SK-N-SH (cell line): ENCODE results near the gene CASP7. TPM values are rescaled to one million over a fixed set of nuclear protein-coding genes. Genes with fewer than 3 reads are reported as not detected.

Experiments
- CTCF ChIA-PET: fragments of 300-600, 350-600 bp; formaldehyde crosslinking; extraction: SDS; loops from one replicate; lab custom pipeline; 2021; lab: Yijun Ruan, JAX
- POLR2A ChIA-PET: fragments of 350-600 bp; sonication (Branson Sonifier 250); formaldehyde crosslinking; extraction: SDS; loops from one replicate; lab custom pipeline; 2020; ENCODE audit warnings: antibody characterized with exemption, inconsistent platforms; lab: Yijun Ruan, JAX
- DNase-seq: peaks from one replicate; pipeline ENCODE4 v3.0.0; 2012
- H2AFZ ChIP-seq: fragments of 200-600 bp; sonication (generic); 2 replicates; pipeline ENCODE4 v1.8.1; 2016; ENCODE audit warnings: antibody characterized with exemption, mild to moderate bottlenecking, low read depth
- H3F3A ChIP-seq: fragments of 200-600 bp; sonication (generic); replicated peaks from 2 replicates; pipeline ENCODE3; 2016; ENCODE audit warnings: antibody characterized with exemption, mild to moderate bottlenecking; ENCODE audit not compliant: insufficient read depth
- H3K27ac ChIP-seq, 2 experiments: fragments of 200-500 bp in 1 of 2; fragments of 200-600 bp in 1 of 2; sonication (Bioruptor generic) in 1 of 2; sonication (generic), shearing (Covaris generic) in 1 of 2; 2 replicates each; pipeline versions ENCODE4 v1.5.1 to v1.6.1; 2014 to 2016; ENCODE audit warnings: low read depth in 2 of 2, inconsistent platforms in 1 of 2, low read length in 1 of 2, mild to moderate bottlenecking in 1 of 2, mixed read lengths in 1 of 2
- H3K27me3 ChIP-seq: fragments of 200-600 bp; sonication (generic), shearing (Covaris generic); 2 replicates; pipeline ENCODE4 v1.6.1; 2016; ENCODE audit warnings: mixed run types; ENCODE audit not compliant: insufficient read depth
- H3K36me3 ChIP-seq, 2 experiments: fragments of 200-500 bp in 1 of 2; fragments of 200-600 bp in 1 of 2; sonication (Bioruptor generic) in 1 of 2; sonication (generic) in 1 of 2; replicated peaks in 1 of 2; 2 replicates each; pipeline versions ENCODE3 to v1.5.1; 2014 to 2016; ENCODE audit warnings: low read length in 1 of 2, mild to moderate bottlenecking in 1 of 2; ENCODE audit not compliant: insufficient read depth in 2 of 2, control insufficient read depth in 1 of 2
- H3K4me1 ChIP-seq, 2 experiments: fragments of 200-500 bp in 1 of 2; fragments of 200-600 bp in 1 of 2; sonication (Bioruptor generic) in 1 of 2; sonication (generic), shearing (Covaris generic) in 1 of 2; 2 replicates each; pipeline versions ENCODE4 v1.5.1 to v1.6.1; 2014 to 2016; ENCODE audit warnings: low read depth in 1 of 2, low read length in 1 of 2, mixed run types in 1 of 2; ENCODE audit not compliant: insufficient read depth in 2 of 2, control insufficient read depth in 1 of 2
- H3K4me2 ChIP-seq: fragments of 200-600 bp; sonication (generic), shearing (Covaris generic); 2 replicates; pipeline ENCODE4 v1.6.1; 2017; ENCODE audit warnings: mixed run types
- H3K4me3 ChIP-seq, 2 experiments: fragments of 200-500 bp in 1 of 2; fragments of 200-600 bp in 1 of 2; sonication (Bioruptor generic) in 1 of 2; sonication (generic), shearing (Covaris generic) in 1 of 2; 2 replicates each; pipeline versions ENCODE4 v1.5.1 to v1.8.1; 2014 to 2016; ENCODE audit warnings: low read depth in 2 of 2, inconsistent platforms in 1 of 2, low read length in 1 of 2, mild to moderate bottlenecking in 1 of 2, mixed read lengths in 1 of 2, moderate library complexity in 1 of 2
- H3K79me2 ChIP-seq: fragments of 200-600 bp; sonication (generic); 2 replicates; pipeline ENCODE4 v1.8.1; 2017; ENCODE audit warnings: mild to moderate bottlenecking; ENCODE audit not compliant: insufficient read depth
- H3K9ac ChIP-seq: fragments of 200-600 bp; sonication (generic); 2 replicates; pipeline ENCODE4 v1.6.1; 2017; ENCODE audit warnings: mixed run types
- H3K9me2 ChIP-seq: fragments of 200-600 bp; sonication (generic); 2 replicates; pipeline ENCODE4 v1.6.1; 2017; ENCODE audit warnings: mixed run types
- H3K9me3 ChIP-seq: fragments of 200-600 bp; sonication (generic); 2 replicates; pipeline ENCODE4 v1.6.1; 2017; ENCODE audit warnings: mixed run types, mild to moderate bottlenecking, moderate library complexity
- H4K20me1 ChIP-seq: fragments of 200-600 bp; sonication (generic); 2 replicates; pipeline ENCODE4 v1.6.1; 2017; ENCODE audit warnings: mild to moderate bottlenecking, mixed run types; ENCODE audit not compliant: insufficient read depth
- CHD2 ChIP-seq: fragments of 150-350 bp; IDR thresholded peaks from 2 replicates; pipeline ENCODE4 v1.6.1; 2018; ENCODE audit warnings: low read length; ENCODE audit not compliant: partially characterized antibody
- EP300 ChIP-seq, 2 experiments: IDR thresholded peaks; 2 replicates each; pipeline versions ENCODE4 v1.4.0 to v1.6.1; 2012; ENCODE audit warnings: borderline replicate concordance in 1 of 2, low read depth in 1 of 2, low read length in 1 of 2
- FOSL2 ChIP-seq: IDR thresholded peaks from 2 replicates; pipeline ENCODE4 v1.4.0; 2012; ENCODE audit warnings: low read depth, mild to moderate bottlenecking, moderate library complexity, borderline replicate concordance
- FOXJ3 ChIP-seq: sonication (generic); formaldehyde crosslinking; IDR thresholded peaks from 2 replicates; pipeline ENCODE4 v1.5.1; 2020; ENCODE audit warnings: mild to moderate bottlenecking, missing genetic modification reagents
- GABPA ChIP-seq: IDR thresholded peaks from 2 replicates; pipeline ENCODE4 v1.4.0; 2012; ENCODE audit warnings: low read depth, mild to moderate bottlenecking
- GATA2 ChIP-seq: sonication (generic); formaldehyde crosslinking; IDR thresholded peaks from 2 replicates; pipeline ENCODE4 v1.5.0; 2020; ENCODE audit warnings: mild to moderate bottlenecking, missing genetic modification reagents
- JUND ChIP-seq: IDR thresholded peaks from 2 replicates; pipeline ENCODE4 v1.4.0; 2012
- MXI1 ChIP-seq: IDR thresholded peaks from 2 replicates; pipeline ENCODE4 v1.6.1; 2012; ENCODE audit warnings: mild to moderate bottlenecking, low read depth, low read length, improper control_type of control experiment
- NFIC ChIP-seq: IDR thresholded peaks from 2 replicates; pipeline ENCODE4 v1.4.0; 2012; ENCODE audit warnings: borderline replicate concordance
- NRF1 ChIP-seq: IDR thresholded peaks from 2 replicates; pipeline ENCODE4 v1.6.1; 2012; ENCODE audit warnings: low read depth, mild to moderate bottlenecking, low read length
- PBX3 ChIP-seq: IDR thresholded peaks from 2 replicates; pipeline ENCODE4; 2012
- POLR2AphosphoS5 ChIP-seq: IDR thresholded peaks from 2 replicates; pipeline ENCODE4 v1.6.1; 2012; ENCODE audit warnings: low read depth, low read length
- RAD21 ChIP-seq: IDR thresholded peaks from 2 replicates; pipeline ENCODE4 v1.6.1; 2012; ENCODE audit warnings: mild to moderate bottlenecking, low read length
- RCOR1 ChIP-seq: fragments of 150-350 bp; IDR thresholded peaks from 2 replicates; pipeline ENCODE4 v1.6.1; 2017; ENCODE audit warnings: antibody characterized with exemption, low read length
- RFX5 ChIP-seq: IDR thresholded peaks from 2 replicates; pipeline ENCODE4 v1.6.1; 2012; ENCODE audit warnings: mild to moderate bottlenecking, improper control_type of control experiment, low read length
- RXRA ChIP-seq: IDR thresholded peaks from 2 replicates; pipeline ENCODE4 v1.4.0; 2012; ENCODE audit warnings: low read depth, mild to moderate bottlenecking, borderline replicate concordance
- TCF12 ChIP-seq: IDR thresholded peaks from 2 replicates; pipeline ENCODE4 v1.4.0; 2012
- USF1 ChIP-seq: IDR thresholded peaks from 2 replicates; pipeline ENCODE4 v1.4.0; 2012; ENCODE audit warnings: low read depth, borderline replicate concordance
- ZBTB33 ChIP-seq: IDR thresholded peaks from 2 replicates; pipeline ENCODE4 v1.4.0; 2012; ENCODE audit warnings: low read depth, borderline replicate concordance
- WGBS: methylation state at CpG from one replicate; pipeline ENCODE4 v1.1.6; 2017; ENCODE audit warnings: low lambda C conversion rate; 5-methylcytosine and 5-hydroxymethylcytosine counted together
- polyA plus RNA-seq, 3 experiments: library from polyadenylated mRNA; depleted of rRNA; stranded (reverse); fragments of >200 nt; gene quantifications; 2 replicates each; pipeline ENCODE4 v1.2.3, GENCODE V29; 2012

CASP7 gene
- polyA plus RNA-seq, 1 of the 3 experiments (the other 2 are of a cell fraction) = 15.1 TPM

GRCh38 chr10:113709221-113709838, 29.6 kb downstream of the CASP7 start:
- H3K4me2 ChIP-seq = peak overlapping the region; percentile 27

More at GRCh38 chr10:113709221-113709838, 29.6 kb downstream of the CASP7 start:
- no peak overlapping the region for H2AFZ ChIP-seq
- H3K4me1 ChIP-seq = peaks cover 6 to 39% of the 10 kb centered on the region in 2 experiments; a peak in 3 of 4 replicates
- H3K9me2 ChIP-seq = no peaks in the 10 kb centered on the region
- H3K27ac ChIP-seq = peak overlapping the region in 1 of 2 experiments; percentile 47; a peak in 3 of 4 replicates
- 0 out of 2 replicates have a peak, but pooled peaks cover 4% of the 10 kb centered on the region for H4K20me1 ChIP-seq
- ChIA-PET POLR2A (interaction anchor here (0.6 kb wide), 1 partner anchor 535 kb away, joined by 4 read pairs; no protein-coding TSS in a partner anchor), CTCF (interaction anchor here (0.9 to 1.8 kb wide), 5 partner anchors 23 to 394 kb away, joined by 3 to 5 read pairs (median 3); partner anchors contain the start of gene CASP7)
- H3K36me3 ChIP-seq = no peaks in the 10 kb centered on the region
- H3K9ac ChIP-seq = no peak overlapping the region
- H3K79me2 ChIP-seq = no peaks in the 10 kb centered on the region; the same call in 1 of the 2 replicates
- 39% methylated on average over 8 of the region's 8 CpGs for WGBS
- no peak for DNase-seq
- no peaks in the 10 kb centered on the region for H3F3A ChIP-seq
- no peaks in the 10 kb centered on the region for H3K27me3 ChIP-seq
- no peaks in the 10 kb centered on the region for H3K9me3 ChIP-seq
- TF ChIP-seq TCF12 = peak; percentile 89
- TF ChIP-seq RFX5 = no peak
- peak in 1 of 2 experiments; percentile 54; a peak in 1 of 4 replicates for TF ChIP-seq EP300 (IDR thresholded peaks at IDR 0.05; ENCODE audit: borderline replicate concordance in 1 of 2, low read depth in 1 of 2, low read length in 1 of 2)
- no peak for TF ChIP-seq FOXJ3 (CRISPR knock-in tag)
- peak; percentile 77 for TF ChIP-seq PBX3
- peak; percentile 15; the same call in 1 of the 2 replicates for TF ChIP-seq NFIC
- no peak for TF ChIP-seq CHD2
- TF ChIP-seq JUND = peak; percentile 80
- no peak for TF ChIP-seq USF1
- no peak for TF ChIP-seq RCOR1
- TF ChIP-seq GATA2 (CRISPR knock-in tag) = no peak
- TF ChIP-seq POLR2AphosphoS5 = peak; percentile 50; the same call in 1 of the 2 replicates
- TF ChIP-seq GABPA = no peak
- no peak for TF ChIP-seq RXRA
- no peak for TF ChIP-seq RAD21
- TF ChIP-seq MXI1 = no peak
- peak; percentile 68; the same call in 1 of the 2 replicates for TF ChIP-seq FOSL2
- TF ChIP-seq ZBTB33 = no peak
- no peak for TF ChIP-seq NRF1
- 0 out of 4 replicates have a peak overlapping the region, but pooled peaks of 1 of the 2 experiments have one; percentile 4 for H3K4me3 ChIP-seq
